GM12891 (cell line): ENCODE results near the gene MIEN1.
"Not testable (repeated sequence)": the region's sequence is repeated elsewhere in the genome, so short reads cannot be mapped to it uniquely, and the experiment has no call there.

Experiments
- POLR2AphosphoS5 ChIP-seq: IDR thresholded peaks from 2 replicates; pipeline ENCODE4 v1.6.1; 2011; ENCODE audit warnings: low read depth, low read length, control low read depth
- POU2F2 ChIP-seq: IDR thresholded peaks from 2 replicates; pipeline ENCODE4 v1.6.1; 2011; ENCODE audit warnings: low read depth, mild to moderate bottlenecking, control low read depth, low read length, moderate library complexity

DNA sequence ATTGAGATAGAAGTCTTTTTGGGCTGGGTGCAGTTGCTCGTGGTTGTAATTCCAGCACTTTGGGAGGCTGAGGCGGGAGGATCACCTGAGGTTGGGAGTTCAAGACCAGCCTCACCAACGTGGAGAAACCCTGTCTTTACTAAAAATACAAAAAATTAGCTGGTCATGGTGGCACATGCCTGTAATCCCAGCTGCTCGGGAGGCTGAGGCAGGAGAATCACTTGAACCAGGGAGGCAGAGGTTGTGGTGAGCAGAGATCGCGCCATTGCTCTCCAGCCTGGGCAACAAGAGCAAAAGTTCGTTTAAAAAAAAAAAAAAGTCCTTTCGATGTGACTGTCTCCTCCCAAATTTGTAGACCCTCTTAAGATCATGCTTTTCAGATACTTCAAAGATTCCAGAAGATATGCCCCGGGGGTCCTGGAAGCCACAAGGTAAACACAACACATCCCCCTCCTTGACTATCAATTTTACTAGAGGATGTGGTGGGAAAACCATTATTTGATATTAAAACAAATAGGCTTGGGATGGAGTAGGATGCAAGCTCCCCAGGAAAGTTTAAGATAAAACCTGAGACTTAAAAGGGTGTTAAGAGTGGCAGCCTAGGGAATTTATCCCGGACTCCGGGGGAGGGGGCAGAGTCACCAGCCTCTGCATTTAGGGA lies 31.0 kb downstream of the MIEN1 start:
- TF ChIP-seq POLR2AphosphoS5, POU2F2: not testable (repeated sequence)
